HCT116 (cell line): ENCODE results near the gene SSNA1.

Source experiments
- CEBPB ChIP-seq: IDR thresholded peaks from 2 replicates; pipeline ENCODE4 v1.6.1; 2012; ENCODE audit warnings: low read depth
- CTCF ChIP-seq, 3 experiments: fragments of 200-600 bp in 1 of 3; sonication (generic) in 1 of 3; IDR thresholded peaks in 2 of 3; conservative IDR thresholded peaks in 1 of 3; 2 replicates each; pipeline ENCODE4 v1.5.1; 2012 to 2017; ENCODE audit warnings: low read depth in 2 of 3, low read length in 2 of 3, antibody characterized with exemption in 1 of 3, borderline replicate concordance in 1 of 3, control low read depth in 1 of 3, mild to moderate bottlenecking in 1 of 3, mixed read lengths in 1 of 3, mixed run types in 1 of 3, moderate library complexity in 1 of 3; ENCODE audit not compliant: insufficient read depth in 1 of 3

GRCh38 chr9:137178201-137178938 lies 10.1 kb upstream of the SSNA1 start:
- TF ChIP-seq CEBPB (no peak), CTCF (IDR thresholded peaks at IDR 0.05 in 2 of 3, conservative IDR thresholded peaks at IDR 0.05 in 1 of 3; ENCODE audit: borderline replicate concordance in 1 of 3, insufficient read depth in 1 of 3, low read depth in 2 of 3, low read length in 2 of 3) (no peak)
